Measurements from ENCODE around the gene LDHA.

GRCh38 chr11:18352581-18352980 lies 41.8 kb upstream of the LDHA start:
- TF ChIP-seq CTCF (conservative IDR thresholded peaks at IDR 0.05; ENCODE audit: low read length) (no peak), EZH2phosphoT487 (IDR thresholded peaks at IDR 0.05; ENCODE audit: borderline replicate concordance, low read depth, low read length) (no peak)

All from OCI-LY7 (cell line).